Choroid plexus epithelial cell (primary cell): ENCODE measurements around the gene FGF19.
A peak's percentile ranks its signal among the peaks of the same experiment; 100 is the strongest.

Experiments
- DNase-seq: peaks from one replicate; pipeline ENCODE4 v3.0.0-alpha.2; 2010; ENCODE audit warnings: low read depth
- H3K4me3 ChIP-seq: 2 replicates; pipeline ENCODE4 v1.5.1; 2011; ENCODE audit warnings: low read depth, mild to moderate bottlenecking, control low read depth, low read length, moderate library complexity
- CTCF ChIP-seq: conservative IDR thresholded peaks from 2 replicates; pipeline ENCODE4 v1.5.1; 2011; ENCODE audit warnings: low read depth, mild to moderate bottlenecking, control low read depth, inconsistent platforms, low read length, moderate library complexity

The FGF19 gene

GRCh38 chr11:69671734-69672465 is 31.9 kb downstream of the FGF19 start:
- no peak overlapping the region for H3K4me3 ChIP-seq
- TF ChIP-seq CTCF, result no peak
- DNase-seq, result no peak

DNA sequence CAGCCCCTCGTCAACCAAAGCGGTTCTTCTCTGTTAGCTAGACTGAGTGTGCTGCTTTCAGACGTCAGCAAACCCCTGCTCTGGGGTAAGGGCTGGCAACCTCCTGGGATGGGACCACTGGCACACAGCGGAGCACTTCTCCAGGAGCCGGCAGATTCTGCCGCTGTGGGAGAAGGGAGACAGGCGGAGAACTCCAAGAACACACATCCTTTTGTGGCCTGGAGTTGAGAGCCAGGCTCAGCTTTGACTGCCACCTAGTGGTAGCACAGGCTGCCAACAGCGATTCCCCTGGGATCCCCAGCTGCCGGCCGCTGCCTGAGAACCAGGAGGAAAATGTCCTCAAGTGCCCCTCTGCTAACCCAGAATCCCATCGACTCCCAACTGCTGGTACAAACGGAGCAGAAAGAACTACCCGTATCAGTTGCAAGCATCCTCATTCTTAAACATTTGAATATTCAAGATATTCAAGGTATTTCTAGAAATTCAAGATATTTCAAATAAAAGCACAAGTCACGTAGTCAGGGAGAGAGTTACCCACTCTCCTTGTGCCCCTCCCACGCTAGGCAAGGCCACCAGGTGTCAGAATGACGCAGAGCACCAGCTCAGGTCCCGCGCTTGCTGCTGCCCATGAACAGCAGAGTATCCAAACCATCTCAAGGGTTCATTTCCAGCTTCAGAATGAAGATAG is 33.5 kb downstream of the FGF19 start:
- H3K4me3 ChIP-seq, result no peak overlapping the region
- peak; percentile 92 for DNase-seq
- peak; percentile 97 for TF ChIP-seq CTCF

GRCh38 chr11:69669486-69669885 is 34.3 kb downstream of the FGF19 start:
- TF ChIP-seq CTCF, result no peak
- no peak for DNase-seq
- no peak overlapping the region for H3K4me3 ChIP-seq

DNA sequence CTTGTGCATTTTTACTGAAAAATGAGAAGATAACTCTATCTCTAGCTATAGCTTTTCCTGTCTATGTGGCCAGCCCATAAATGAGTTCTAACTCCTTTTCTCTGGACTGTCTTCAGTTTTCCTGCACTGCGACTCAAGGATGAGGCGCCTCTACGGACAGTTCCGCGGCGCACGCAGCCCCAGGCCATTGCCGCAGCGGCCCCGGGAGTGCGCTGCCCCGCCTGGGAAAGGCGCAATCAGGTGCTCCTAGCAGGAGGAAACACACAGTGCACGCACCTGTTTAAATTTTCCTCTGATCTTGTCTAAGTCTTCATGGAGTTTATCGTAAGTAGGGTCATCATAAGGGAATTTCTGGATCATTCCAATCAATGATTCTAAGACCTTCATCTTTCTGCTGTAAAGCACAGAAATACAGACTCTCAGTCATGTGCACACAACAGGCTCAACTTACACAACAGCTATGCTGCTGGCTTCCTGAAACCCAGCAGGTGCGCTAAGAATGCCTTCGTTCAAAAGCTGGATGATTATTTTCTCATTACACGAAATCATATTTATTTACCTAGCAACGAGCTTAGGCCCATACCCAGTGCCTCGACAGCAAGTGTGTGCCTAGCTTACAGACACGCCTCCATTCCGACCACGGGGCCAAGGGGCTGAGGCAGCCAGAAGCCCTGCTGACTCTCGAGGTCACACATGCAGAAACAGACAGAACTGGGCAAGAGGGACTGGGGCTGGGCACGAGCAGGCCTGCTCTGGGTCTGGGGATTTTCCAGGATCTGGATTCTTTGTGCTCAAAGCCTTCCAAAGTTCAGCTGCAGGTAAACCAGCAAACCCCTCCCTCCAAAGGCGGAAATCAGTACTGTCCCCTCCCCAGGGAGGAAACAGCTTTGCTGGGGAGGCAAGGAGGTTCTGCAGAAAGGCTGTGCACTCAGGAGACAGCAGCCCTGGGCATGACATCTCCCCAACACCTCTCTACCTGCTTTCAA is 35.9 kb downstream of the FGF19 start:
- DNase-seq, result no peak
- no peak overlapping the region for H3K4me3 ChIP-seq
- TF ChIP-seq CTCF, result no peak

DNA sequence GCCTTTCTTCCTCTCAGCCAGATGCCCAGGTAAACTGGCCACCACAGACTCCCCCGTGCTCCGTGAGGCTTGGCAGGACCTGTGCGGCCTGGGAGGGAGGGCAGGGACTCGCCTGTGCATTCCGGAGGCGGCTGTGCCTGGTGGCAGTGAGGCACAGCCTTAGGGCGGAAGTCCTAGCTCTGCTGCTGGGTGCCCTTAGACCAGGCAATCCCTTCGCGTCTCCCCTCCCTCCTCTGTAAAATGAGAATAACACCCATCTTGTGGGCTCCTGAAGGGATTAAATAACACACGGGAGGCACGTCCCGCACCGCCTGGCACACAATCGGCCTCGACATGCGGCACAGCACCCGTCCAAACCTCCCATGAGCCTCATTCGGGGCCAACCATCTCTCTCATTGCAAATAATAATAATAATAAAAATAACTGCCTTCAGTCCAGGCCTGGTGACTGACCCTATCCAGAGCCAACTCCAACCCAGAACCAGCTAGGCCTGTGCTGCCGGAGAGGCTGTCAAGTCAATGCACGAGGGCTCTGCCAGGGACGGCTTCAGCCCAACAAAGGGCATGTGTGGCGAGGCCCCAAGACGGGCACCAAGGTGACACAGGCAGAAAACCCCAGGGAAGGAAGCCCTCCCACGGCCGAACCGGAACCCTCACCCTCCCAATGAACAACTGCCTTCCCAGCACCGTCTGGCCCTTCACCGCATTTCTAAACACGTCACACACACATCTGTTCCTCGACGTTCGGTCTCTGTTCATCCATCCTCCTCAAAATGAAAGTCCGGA is 36.9 kb downstream of the FGF19 start:
- no peak for TF ChIP-seq CTCF
- DNase-seq, result no peak
- H3K4me3 ChIP-seq, result no peak overlapping the region

DNA sequence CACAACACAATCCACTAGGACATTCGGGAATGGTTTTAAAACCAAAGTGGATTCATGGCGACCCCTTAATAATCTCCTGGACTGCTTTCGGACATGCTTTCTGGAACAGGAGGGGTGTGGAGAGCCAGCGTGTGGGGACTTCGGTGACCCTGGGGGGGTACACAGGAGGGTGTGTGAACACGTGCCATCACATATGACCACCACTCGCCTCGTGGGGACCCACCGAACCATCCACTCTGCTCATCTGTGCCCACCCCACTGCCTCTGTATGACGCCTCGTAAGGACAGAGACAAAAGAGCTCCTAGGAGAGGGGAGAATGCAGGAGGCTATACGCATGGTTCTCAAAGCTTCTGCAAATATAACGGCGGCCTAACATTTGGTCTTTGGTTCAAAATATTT is 37.6 kb downstream of the FGF19 start:
- DNase-seq, result no peak
- no peak for TF ChIP-seq CTCF
- no peak overlapping the region for H3K4me3 ChIP-seq
